Measurements from ENCODE around the gene RASD2.
A peak's percentile ranks its signal among the peaks of the same experiment; 100 is the strongest.
"Not testable (repeated sequence)": the region's sequence is repeated elsewhere in the genome, so short reads cannot be mapped to it uniquely, and the experiment has no call there.

RASD2 gene, protein sequence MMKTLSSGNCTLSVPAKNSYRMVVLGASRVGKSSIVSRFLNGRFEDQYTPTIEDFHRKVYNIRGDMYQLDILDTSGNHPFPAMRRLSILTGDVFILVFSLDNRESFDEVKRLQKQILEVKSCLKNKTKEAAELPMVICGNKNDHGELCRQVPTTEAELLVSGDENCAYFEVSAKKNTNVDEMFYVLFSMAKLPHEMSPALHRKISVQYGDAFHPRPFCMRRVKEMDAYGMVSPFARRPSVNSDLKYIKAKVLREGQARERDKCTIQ

DNA sequence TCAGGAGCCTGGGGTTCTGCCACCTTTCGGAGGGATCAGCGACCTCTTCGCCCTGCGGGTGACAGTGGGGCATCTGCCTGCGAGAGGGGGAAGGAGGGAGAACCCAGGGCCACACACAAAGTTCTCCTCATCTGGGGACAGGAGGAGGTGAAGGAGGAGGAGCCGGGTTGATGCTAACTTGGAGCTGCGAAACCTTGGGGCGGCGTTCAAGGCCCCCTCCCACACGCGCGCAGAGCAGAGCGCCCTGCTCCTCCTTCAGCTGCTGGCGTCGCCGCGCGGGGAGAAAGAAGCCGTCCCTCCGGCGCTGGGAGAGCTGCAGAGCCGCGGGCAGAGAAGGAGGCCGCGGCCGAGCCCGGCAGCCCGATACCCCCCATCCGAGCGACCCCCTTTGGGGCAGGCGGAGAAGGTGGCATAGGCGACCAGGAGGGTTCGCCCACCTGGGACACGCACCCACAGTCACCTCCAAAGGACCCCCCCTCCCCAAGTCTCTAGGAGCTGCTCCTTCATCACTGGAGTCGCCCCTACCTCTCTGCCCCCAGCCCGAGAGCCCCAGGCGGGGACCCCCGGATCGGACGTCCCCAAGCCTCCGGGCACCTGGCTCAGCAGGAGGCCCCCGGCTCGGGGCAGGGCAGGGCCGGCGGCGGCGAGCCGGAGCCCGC, at the start of gene RASD2:
Gene RASD2 (plus strand): TSS at position 237 of the 659 bp plus-strand sequence. CDS start 5,979 bp downstream, outside the sequence.
- DNase-seq = peak; percentile 43

DNA sequence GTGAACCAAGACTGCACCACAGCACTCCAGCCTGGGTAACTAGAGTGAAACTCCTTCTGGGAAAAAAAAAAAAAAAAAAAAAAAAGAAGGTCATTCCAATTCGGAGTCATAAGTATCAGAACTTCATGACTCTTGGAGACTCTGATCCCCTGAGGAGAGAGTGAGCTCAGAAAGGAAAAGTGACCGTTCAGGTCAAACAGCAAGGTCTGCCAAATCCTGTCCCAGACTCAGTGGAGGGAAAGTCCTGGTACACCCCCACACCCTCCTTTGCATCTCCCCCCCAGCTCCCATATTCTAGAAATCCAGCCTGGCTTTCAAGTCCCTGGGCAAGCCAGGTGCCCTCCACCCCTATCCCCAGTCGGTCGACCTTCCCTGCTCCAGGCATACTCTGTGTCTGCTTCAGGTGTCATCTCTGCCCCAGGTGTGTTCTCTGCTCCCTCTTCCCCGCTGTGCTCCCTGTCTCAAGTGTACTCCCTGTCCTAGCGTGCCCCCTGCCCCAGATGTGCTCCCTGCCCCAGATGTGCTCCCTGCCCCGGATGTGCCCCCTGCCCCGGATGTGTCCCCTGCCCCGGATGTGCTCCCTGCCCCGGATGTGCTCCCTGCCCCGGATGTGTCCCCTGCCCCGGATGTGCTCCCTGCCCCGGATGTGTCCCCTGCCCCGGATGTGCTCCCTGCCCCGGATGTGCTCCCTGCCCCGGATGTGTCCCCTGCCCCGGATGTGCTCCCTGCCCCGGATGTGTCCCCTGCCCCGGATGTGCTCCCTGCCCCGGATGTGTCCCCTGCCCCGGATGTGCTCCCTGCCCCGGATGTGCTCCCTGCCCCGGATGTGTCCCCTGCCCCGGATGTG, 49.3 kb upstream of the RASD2 start:
- not testable (repeated sequence) for DNase-seq

DNA sequence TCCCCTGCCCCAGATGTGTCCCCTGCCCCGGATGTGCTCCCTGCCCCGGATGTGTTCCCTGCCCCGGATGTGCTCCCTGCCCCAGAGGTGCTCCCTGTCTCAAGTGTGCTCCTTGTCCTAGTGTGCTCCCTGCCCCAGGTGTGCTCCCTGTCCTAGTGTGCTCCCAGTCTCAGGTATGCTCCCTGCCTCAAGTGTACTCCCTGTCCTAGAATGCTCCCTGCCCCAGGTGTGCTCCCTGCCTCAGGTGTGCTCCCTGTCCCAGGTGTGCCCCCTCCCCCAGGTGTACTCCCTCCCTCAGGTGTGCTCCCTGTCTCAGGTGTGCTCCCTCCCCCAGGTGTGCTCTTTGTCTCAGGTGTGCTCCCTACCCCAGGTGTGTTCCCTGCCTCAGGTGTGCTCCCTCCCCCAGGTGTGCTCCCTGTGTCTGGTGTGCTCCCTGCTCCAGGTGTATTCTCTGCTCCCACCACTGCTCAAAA, 48.7 kb upstream of the RASD2 start:
- DNase-seq = no peak

DNA sequence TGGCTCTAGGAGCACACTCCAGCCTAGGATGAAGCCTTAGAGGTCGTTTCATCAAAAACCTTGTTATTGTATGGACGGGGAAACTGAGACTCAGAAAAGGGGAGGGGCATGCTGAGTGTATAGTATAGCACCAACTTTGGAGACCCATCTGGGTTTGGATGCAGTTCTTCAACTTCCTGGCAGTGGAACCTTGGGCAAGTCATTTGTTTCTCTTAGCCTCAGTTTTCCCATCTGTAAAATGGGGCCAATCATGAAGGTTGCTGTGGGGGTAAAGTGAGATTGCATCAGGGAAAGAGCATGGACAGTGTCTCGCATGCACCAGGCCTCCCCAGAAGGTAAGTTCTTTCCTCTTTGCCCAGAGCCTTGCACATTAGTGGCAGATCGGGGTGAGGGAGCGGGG, 47.6 kb upstream of the RASD2 start:
- DNase-seq = no peak

DNA sequence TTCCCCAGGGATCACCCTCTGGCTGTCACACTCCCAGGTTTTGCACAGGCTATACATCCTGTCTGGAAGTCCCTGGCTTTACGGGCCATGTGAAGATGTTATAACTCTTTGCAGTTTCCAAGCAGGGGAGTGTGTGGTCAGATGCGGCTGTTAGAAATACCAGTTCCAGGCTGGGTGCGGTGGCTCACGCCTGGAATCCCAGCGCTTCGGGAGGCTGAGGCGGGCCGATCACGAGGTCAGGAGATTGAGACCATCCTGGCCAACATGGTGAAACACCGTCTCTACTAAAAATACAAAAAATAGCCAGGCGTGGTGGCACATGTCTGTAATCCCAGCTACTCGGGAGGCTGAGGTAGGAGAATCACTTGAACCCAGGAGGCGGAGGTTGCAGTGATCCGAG, 44.9 kb upstream of the RASD2 start:
- not testable (repeated sequence) for DNase-seq

DNA sequence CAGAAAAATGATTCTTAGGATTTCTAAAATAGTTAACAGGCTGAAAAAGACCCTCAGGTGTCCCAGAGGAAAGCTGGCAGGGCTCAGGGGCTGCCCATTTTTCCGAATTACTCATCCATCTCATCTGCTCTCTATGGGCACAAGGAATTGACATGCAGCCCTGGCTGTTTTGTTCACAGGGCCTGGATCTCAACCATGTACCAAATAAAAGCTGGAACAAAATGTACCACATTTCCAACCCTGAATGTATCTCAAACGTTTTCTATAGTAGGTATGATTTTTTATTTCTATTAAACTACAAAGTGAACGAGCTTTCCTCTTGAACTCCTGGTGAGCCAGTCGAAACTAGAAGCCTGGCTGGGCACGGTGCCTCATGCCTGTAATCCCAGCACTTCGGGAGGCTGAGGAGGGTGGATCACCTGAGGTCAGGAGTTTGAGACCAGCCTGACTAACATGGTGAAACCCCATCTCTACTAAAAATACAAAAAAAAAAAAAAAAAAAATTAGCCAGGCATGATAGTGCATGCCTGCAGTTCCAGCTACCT, 43.8 kb upstream of the RASD2 start:
- DNase-seq = no peak

DNA sequence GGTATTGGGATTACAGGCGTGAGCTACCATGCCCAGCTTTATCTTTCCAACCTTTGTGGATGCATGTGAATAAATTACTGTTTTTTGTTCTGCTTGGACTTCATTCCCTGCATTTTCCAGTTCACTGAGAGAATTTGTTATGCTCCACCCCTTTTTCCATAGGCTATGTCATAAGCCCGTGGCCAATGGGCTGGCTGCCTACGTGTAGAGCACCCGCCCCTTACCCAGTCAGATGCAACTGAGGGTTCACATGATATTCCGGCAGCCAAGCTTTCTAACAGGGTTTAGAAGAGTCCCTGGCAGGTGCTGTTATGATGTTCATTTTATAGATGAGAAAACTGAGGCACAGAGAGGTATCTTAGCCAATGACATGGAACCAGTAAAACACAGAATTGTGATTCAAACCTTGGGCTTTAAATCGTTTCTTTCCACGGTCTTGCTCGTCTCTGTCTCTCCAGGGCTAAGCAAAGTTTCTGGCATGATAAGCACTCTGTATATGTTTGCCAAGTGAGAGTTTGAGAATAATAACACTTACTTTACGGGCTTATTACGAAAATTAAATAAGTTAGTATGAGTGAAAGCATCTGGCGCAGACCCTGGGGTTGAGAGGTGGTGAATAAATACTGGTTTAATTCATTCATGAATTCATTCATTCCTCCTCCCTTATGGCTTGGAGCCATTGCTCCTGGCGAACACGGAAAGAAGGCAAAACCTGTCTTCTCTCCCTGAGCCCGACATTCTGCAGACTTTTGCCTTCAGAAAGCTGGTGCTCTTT, 42.4 kb upstream of the RASD2 start:
- DNase-seq = no peak

DNA sequence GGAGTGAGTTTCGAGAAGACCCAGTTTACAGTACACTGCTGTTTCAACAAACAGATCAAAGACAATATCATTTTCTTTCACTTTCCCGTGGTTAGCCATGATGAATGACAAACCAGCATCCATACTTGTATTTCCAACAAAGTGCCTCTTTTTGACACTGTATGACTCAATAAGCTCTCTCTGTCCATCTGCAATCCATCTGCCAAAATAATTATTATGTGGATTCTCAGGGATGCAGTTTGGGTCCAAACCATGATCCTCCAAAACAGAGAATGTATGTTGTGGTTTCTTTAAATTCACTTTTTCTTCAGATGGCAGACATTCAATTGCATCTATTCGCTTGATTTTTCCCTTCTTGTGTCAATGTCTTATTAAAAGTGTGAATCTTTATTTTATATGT, 37.8 kb upstream of the RASD2 start:
- DNase-seq = no peak

DNA sequence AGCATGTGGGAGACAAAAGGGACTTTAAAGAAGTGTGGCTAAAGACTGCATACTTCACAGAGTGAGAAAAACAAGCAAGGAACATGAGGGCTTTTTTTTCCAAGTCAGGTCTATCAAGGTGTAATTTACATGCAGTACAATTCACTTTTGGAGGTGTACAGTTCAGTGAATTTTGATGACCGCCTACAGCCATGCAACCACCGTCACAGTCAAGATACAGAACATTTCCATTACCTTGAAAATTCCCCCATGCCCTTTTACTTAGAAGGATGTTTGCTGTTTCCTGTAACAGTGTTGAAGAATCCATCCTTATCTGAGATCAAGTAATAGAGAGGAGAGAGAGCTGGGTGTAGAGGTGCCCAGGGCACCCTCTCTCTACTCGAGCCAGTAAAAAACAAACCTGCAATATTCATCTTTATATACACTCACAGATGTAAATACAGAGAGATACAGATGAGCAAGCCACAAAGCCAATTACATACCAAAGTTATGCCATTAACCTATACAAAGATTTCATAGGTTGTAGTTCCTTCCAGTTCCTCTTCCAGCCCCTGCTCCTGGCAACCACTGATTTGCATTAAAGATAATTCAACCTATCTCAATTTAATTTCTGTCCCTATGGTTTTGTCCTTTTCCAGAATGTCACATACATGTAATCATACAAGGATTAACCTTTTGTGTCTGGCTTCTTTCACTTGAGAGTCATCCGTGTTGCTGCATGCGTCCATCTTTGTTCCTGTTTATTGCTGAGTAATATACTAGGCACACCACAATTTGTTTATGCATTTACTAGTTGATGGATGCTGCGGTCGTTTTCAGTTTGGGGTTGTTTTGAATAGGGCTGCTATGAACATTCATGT, 35.0 kb upstream of the RASD2 start:
- DNase-seq = no peak

DNA sequence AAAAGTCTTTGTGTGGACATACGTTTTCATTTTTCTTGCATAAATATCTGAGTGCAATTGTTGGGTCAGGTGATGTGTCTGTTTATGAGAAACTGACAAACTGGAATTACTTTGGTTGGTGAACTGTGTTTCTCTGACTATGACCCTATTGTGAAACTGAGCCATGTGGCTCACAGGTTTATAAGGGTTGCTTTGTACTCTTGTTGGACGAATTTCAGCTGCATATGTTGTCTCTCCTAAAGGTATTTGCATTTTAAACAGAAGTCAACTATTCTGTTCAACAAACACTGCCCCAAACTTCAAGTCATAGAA, 34.4 kb upstream of the RASD2 start:
- no peak for DNase-seq

DNA sequence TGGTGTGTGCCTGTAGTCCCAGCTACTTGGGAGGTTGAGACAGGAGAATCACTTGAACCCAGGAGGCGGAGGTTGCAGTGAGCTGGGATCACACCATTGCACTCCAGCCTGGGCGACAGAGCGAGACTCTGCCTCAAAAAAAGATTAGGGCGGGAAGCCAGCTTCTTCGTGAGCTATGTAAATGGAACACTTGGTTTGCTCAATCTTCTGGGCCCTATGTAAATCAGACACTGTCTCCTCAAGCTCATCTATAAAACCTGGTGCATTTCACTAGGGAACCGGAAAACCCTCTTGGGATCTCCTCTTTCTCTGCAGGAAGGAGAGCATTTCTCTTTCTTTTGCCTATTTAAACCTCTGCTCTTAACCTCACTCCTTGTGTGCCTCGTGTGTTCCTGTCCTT, 32.8 kb upstream of the RASD2 start:
- not testable (repeated sequence) for DNase-seq

DNA sequence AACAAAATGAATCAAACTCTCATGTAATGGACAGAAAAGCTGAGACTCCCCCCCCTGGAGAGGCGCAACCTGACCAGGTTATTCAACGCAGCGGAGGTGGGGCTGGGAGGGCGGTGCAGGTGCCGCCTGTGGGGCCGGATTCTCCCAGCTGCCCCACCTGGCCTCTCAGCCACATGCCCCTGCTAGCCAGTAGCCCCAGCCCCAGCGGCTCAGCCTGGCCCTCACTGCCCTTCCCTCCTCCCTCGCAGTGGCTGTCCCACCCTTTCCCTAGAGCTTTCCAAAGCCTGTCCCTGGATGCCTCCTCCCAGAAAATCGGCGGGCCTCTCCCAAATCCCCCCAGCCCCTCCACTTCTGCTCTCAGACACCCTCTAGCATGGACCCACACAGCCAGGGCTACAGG, 31.2 kb upstream of the RASD2 start:
- DNase-seq = no peak

DNA sequence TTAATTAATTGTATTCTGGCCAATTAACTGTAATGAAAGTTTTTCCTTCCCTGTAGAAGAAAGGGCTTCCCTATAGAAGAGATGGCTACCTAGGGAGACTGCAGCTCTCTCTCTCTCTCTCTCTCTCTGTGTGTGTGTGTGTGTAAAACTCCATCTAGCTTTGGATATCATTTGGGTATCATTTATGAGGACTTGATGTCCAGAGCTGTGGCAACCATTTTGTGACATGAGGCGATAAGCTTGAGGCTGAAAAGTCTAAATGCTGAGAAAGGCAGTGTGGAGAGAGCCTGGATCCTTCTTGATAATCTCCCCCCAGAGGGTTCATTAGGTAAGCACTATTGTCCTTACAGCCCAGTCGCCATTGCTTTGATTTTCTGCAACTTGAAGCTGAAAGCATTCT, 30.7 kb upstream of the RASD2 start:
- DNase-seq = no peak

DNA sequence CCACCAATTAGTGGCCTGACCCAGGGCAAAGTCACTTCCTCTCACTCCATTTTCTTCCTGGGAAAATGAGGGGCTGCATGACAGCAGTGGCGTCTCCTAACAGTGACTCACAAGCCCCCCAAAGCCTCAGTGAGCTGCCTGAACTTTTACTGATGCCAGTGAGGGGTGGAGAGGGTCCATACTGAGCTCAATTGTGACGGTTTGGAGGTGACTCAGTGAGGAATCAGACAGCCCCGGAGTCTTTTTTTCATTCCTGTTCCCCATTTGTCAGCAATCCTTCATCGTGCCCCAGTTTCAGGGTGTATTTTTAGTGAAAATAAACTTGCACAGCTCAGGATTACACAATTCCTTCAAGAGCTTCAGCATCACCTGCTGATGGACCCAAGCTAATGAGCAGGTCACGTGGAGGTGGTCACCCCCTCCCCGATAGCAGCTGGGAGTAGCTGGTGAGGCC, 30.1 kb upstream of the RASD2 start:
- no peak for DNase-seq

DNA sequence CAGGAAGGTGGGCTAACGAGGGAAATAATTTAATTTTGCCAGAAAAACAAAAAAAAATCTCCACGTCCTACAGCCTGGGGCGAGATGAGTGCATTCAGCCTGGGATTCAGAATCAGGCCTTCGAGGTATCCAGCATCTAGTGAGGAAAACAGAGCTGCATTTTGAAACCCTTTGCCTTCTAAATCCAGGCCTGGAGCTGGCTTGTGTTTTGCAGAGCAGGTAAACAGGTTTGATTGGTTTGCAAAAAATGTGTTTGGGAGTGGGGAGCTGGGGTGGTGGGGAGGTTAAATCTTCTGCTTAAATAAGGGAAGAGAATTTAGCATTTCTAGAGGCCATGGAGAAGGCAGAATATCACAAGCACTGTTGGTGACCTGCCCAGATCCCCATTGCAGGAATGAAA, 29.7 kb upstream of the RASD2 start:
- DNase-seq = no peak

DNA sequence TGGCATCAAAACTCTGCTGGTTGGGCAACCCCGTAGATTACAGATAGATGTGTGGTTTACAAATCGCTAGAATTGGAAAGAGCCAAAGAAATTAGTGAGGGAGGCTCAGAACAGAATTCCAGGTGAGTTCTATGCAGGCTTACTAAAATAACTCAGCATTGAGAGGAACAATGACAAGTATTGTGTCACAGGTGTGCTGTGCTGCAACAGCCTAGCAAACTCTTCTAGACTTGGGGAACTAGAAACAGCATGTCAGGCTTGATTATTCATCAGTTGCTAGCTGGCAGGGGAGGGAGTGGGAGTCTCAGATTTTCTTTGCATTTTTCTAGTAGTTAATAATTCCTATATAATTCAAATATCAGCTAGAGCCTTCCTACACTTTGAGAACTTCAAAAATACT, 26.3 kb upstream of the RASD2 start:
- DNase-seq = no peak

DNA sequence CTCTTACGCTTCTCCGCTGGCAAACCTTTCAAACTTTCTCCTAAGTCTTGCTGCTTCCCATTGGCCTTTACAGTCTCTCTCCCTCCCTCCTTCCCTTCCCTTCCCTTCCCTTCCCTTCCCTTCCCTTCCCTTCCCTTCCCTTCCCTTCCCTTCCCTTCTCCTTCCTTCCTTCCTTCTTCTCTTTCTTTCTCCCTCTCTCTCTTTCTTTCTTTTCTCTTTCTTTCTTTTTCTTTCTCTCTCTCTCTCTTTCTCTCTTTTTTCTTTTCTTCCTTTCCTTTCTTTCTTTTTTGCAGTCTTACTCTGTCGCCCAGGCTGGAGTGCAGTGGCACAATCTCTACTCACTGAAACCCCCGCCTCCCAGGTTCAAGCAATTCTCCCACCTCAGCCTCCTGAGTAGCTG, 24.7 kb upstream of the RASD2 start:
- DNase-seq = not testable (repeated sequence)

DNA sequence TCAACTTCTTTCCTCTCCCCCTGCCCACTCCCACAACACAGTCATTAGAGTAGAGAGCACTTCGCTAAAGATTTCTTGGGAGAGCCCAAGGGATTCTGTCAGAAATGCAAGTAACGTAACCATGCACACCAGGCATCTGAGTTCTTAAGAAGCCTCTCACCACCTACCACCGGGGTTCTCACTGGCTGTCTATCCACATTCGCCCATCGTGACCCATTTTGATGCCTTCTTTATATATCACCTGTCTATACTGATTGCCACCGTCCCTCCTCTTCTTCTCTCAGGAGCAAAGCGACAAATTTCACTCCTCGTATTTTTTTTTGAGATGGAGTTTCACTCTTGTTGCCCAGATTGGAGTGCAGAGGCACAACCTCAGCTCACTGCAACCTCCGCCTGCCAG, 23.9 kb upstream of the RASD2 start:
- no peak for DNase-seq

DNA sequence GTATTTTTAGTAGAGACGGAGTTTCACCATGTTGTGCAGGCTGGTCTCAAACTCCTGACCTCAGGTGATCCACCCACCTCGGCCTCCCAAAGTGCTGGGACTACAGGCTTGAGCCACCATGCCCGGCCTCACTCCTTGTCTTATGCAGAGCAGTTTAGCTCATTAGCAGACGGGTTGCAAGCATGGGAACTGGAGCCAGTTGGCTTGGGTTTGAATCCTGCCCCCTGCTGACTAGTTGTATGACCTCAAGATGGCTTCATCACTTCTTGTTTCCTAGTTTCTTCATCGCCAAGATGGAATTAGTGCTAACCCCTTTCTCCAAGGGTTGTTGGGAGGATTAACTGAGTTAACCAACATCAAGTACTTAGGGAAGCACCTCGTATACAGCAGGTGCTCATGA, 23.4 kb upstream of the RASD2 start:
- DNase-seq = no peak

DNA sequence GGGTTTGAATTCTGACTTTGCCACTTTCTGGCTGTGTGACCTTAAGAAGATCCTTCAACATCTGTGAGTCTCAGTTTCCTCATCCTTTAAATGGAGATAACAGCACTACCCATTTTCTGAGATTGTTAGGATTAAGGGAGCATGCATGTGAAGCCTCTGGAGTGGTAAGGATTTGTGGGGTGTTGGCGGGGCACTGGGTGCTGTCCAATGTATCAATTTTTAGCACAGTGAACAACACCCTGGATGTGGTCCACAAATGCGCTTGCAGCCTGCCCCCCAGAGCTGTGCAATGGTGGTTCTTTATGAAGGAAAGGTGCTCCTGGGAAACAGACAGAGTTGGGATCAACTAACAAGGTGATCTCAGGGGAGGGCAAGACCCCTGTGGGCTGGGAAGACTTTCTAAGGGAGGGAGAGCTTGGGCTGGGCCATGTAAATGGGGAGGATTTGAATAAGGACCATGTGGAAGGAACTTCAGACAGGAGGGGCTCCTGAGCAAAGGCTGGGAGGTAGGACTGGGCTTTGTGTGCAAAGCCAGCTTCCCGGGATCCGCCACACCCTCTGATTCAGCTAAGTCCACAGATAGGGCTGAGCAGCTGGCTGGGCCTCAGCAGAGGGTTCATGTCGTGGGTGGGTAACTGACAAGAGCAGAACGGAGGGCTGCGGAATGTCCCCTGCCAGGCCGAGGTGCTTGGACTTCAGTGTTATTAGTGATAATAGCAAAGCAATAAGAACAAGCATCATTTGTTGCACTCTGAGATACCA, 22.7 kb upstream of the RASD2 start:
- DNase-seq = no peak

DNA sequence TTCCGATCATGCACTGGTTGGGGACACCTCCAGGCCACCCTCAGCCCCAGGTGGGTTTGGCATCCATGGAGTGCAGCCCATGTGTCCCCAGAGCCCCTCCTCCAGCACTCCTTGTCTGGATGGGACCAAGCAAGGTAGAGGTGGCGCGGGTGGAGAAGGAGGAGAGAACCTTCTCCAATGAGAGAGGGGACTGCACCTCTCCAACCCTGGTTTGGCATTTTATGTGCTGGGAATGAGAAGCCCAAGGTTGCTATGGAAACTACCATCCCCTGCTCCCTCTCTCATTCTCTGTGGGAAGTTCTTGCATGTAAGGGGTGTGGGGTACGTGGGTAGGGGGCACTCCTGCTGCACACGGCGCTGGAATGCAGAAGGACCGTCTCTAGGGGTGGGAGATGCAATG, 21.8 kb upstream of the RASD2 start:
- DNase-seq = no peak

All from activated CD4-positive, CD25-positive, alpha-beta regulatory T cell treated with anti-CD3 and anti-CD28 coated beads, Interleukin-2, amount 50 U/mL, for 72 hours (primary cell).